ENCODE measurements around the gene RPTOR. TPM values are rescaled to one million over a fixed set of nuclear protein-coding genes. Genes with fewer than 3 reads are reported as not detected.

RPTOR gene
- total RNA-seq, 6 experiments from 2014 or later: 34.4 to 39.2 (median 35.5) TPM

DNA sequence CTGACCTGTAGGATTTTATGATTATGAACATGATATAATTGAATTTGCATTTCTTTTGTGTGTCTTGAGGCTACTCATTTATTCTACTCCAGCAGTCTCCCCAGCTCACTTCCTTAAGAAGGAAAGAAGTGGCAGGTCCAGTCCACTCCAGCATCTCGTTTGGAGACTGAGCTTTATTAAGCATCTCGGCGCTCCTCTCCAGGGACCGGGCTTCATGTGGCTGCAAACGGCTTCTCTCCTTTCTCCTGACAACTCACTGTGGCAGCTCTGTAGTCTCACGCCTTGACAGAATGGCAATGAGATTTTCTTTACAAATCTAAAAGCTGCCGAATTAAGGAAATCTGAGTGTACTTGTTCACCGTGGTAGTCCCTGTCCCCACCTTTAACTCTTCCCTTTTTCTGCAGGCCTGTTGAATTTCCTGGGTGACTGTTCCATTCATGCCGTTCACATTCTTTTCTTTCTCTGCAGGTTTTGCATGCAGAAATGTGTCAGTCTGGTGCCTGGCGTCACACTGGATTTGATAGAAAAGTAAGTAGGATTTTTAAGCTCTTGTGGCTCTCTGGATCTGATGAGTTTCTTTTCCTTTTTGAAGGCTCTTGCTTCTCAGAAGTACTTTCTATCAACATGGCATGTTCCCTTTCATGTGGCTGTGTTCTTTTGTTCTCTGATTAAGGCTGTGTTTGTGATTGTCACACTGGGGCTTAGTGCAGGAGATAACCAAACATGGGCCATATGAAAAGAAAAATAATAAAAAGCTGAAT is 246.5 kb downstream of the RPTOR start:
- Mint-ChIP-seq H3K27me3 (ENCODE audit: insufficient read depth) (no peaks in the 10 kb centered on the region; the same call in none of the 2 replicates), H3K4me1 (ENCODE audit: low read depth) (peaks cover 61% of the 10 kb centered on the region), H3K36me3 (ENCODE audit: low read depth) (peaks cover 60% of the 10 kb centered on the region), H3K27ac (peak overlapping the region; percentile 93), H3K9me3 (peaks cover 8% of the 10 kb centered on the region), H3K4me3 (peak overlapping the region; percentile 69)
- TF ChIP-seq, protein P1, sequence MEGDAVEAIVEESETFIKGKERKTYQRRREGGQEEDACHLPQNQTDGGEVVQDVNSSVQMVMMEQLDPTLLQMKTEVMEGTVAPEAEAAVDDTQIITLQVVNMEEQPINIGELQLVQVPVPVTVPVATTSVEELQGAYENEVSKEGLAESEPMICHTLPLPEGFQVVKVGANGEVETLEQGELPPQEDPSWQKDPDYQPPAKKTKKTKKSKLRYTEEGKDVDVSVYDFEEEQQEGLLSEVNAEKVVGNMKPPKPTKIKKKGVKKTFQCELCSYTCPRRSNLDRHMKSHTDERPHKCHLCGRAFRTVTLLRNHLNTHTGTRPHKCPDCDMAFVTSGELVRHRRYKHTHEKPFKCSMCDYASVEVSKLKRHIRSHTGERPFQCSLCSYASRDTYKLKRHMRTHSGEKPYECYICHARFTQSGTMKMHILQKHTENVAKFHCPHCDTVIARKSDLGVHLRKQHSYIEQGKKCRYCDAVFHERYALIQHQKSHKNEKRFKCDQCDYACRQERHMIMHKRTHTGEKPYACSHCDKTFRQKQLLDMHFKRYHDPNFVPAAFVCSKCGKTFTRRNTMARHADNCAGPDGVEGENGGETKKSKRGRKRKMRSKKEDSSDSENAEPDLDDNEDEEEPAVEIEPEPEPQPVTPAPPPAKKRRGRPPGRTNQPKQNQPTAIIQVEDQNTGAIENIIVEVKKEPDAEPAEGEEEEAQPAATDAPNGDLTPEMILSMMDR (IDR thresholded peaks at IDR 0.05): no peak
- DNase-seq: no peak

DNA sequence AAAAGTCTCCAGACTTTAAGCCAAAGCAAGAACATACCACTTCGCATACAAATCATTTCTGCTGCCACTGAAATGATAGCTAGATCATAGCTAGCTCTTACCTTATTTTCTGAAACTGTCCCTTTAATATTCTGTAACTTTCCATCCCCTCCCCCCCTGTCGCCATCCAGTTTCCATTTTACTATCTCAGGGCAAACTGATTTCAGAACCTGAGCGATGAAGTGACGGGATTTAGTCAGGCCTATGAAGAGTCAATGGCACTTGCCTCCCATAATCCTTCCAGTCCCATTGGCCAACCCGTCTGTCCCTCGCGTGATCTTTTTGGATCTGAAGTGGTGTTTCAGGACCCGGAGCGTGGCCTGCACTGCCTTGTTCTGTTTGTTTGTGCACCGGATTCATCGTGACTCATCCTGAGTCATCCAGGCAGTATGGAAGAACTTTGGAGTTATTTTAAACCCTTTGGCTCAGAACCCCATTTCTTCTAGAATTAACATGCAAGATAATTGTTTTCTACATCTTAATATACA is 247.2 kb downstream of the RPTOR start:
- DNase-seq: peak; percentile 98
- TF ChIP-seq, protein P1 (IDR thresholded peaks at IDR 0.05): no peak
- H3K9me3 Mint-ChIP-seq: peaks cover 8% of the 10 kb centered on the region
- peak overlapping the region; percentile 69 for H3K4me3 Mint-ChIP-seq
- H3K27me3 Mint-ChIP-seq (ENCODE audit: insufficient read depth): no peaks in the 10 kb centered on the region; the same call in none of the 2 replicates
- H3K27ac Mint-ChIP-seq: peak overlapping the region; percentile 93
- H3K4me1 Mint-ChIP-seq (ENCODE audit: low read depth): peaks cover 61% of the 10 kb centered on the region
- H3K36me3 Mint-ChIP-seq (ENCODE audit: low read depth): peaks cover 64% of the 10 kb centered on the region

DNA sequence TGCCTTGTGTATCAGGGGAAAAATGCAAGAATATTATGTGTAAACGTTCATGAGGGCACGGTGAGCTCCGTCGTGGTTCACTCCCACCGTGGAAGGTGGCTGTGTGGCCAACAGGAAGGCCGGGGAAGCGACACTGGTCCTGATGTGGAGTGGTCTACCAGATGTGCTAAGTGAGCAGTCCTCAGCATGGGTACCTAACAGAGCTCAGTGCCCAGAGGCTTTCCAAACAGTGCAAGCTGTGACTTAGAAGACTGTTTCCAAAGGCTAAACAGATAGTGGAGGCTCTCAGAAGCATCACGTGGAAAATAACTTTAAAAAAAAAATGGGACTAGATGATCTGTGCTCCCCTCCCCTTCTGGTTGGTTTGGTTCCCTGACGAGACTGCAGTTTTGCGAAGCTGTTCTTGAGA is 247.7 kb downstream of the RPTOR start:
- peaks cover 8% of the 10 kb centered on the region for H3K9me3 Mint-ChIP-seq
- H3K36me3 Mint-ChIP-seq (ENCODE audit: low read depth): peaks cover 59% of the 10 kb centered on the region
- TF ChIP-seq, protein P1 (IDR thresholded peaks at IDR 0.05): no peak
- no peaks in the 10 kb centered on the region; the same call in none of the 2 replicates for H3K27me3 Mint-ChIP-seq (ENCODE audit: insufficient read depth)
- peaks cover 61% of the 10 kb centered on the region for H3K4me1 Mint-ChIP-seq (ENCODE audit: low read depth)
- H3K4me3 Mint-ChIP-seq: peak overlapping the region; percentile 69
- DNase-seq: no peak
- H3K27ac Mint-ChIP-seq: peak overlapping the region; percentile 93

DNA sequence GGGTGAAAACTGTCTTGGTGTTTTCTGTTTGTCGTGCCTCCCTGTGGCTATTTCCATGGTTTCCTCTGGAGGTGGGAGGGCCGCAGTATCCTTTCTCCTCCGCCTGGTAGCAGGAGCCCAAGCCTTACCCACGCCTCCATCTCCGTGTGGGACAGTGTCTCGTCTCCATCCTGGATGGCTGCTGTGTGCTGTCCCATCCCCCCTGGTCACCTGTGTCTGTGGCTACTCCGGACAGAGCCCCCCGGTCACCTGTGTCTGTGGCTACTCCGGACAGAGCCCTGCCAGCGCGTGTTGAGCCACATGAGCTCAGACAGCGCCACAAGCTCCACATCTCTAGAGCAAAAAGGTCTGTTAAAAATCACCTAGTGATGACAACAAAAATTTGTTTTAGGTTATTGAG is 248.8 kb downstream of the RPTOR start:
- Mint-ChIP-seq H3K36me3 (ENCODE audit: low read depth) (peaks cover 49% of the 10 kb centered on the region), H3K27ac (peak overlapping the region; percentile 77)

DNA sequence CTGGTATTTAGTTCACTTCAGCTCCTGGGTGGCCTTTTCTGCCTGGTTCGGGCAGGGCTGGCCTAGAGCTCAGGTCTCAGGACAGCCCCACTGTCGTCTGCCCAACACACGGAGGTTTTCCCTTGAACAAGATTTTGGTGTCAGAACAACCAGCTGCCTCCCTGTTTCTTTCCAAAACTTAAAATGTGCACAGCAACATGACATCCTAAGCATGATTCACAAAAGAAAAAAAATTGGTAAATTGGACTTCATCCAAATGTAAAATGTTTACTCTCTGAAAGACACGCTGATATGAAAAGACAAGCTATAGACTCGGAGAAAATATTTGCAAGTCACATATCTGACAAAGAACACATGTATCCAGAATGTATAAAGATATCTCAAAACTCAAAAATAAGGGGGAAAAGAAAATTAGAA is 249.2 kb downstream of the RPTOR start:
- Mint-ChIP-seq H3K4me3 (peak overlapping the region; percentile 8), H3K9me3 (no peaks in the 10 kb centered on the region), H3K4me1 (ENCODE audit: low read depth) (peaks cover 53% of the 10 kb centered on the region), H3K27me3 (ENCODE audit: insufficient read depth) (no peaks in the 10 kb centered on the region; the same call in none of the 2 replicates), H3K27ac (peak overlapping the region; percentile 77), H3K36me3 (ENCODE audit: low read depth) (peaks cover 47% of the 10 kb centered on the region)
- DNase-seq: no peak
- TF ChIP-seq, protein P1 (IDR thresholded peaks at IDR 0.05): no peak

More for the DNA sequence above, 248.8 kb downstream of the RPTOR start:
- Mint-ChIP-seq H3K4me3 (no peak overlapping the region; the same call in none of the 2 replicates), H3K27me3 (ENCODE audit: insufficient read depth) (no peaks in the 10 kb centered on the region; the same call in none of the 2 replicates), H3K9me3 (peaks cover 2% of the 10 kb centered on the region; the same call in 1 of the 2 replicates), H3K4me1 (ENCODE audit: low read depth) (peaks cover 57% of the 10 kb centered on the region)
- DNase-seq: no peak
- TF ChIP-seq, protein P1 (IDR thresholded peaks at IDR 0.05): no peak

Data from HFFc6 (cell line).